Endothelial cell of umbilical vein (primary cell): ENCODE data around the gene KRTAP12-3. TPM values are rescaled to one million over a fixed set of nuclear protein-coding genes. Genes with fewer than 3 reads are reported as not detected.

Source experiments
- BruUV-seq: library from RNA; stranded (reverse); fragments of 400-500 nt; replicated peaks from 2 replicates; lab custom pipeline; 2021; lab: Mats Ljungman, UMichigan
- CTCF ChIA-PET: fragments of 300-600, 350-600 bp; sonication (Branson Sonifier 250); formaldehyde crosslinking; loops from one replicate; lab custom pipeline; 2021; ENCODE audit warnings: antibody characterized with exemption, inconsistent platforms; lab: Charles Lee
- POLR2A ChIA-PET: fragments of 300-600, 350-600 bp; sonication (Branson Sonifier 250); formaldehyde crosslinking; loops from one replicate; lab custom pipeline; 2021; ENCODE audit warnings: antibody characterized with exemption, inconsistent platforms; lab: Charles Lee
- DNase-seq: peaks from one replicate; pipeline ENCODE4 v3.0.0-alpha.2; 2011; ENCODE audit warnings: low read depth, low spot score
- FAIRE-seq: peaks from 2 replicates; lab custom pipeline; 2011; peaks lifted over from hg19 to GRCh38; lab: Jason Lieb, UNC
- H2AFZ ChIP-seq: 2 replicates; pipeline ENCODE4 v1.6.0; 2012; ENCODE audit warnings: low read depth, low read length, control low read depth, inconsistent platforms
- H3K27ac ChIP-seq: 2 replicates; pipeline ENCODE4 v1.5.1; 2011; ENCODE audit warnings: low read depth, mild to moderate bottlenecking, control low read depth, low read length, moderate library complexity; ENCODE audit not compliant: insufficient read depth
- H3K27me3 ChIP-seq, 2 experiments: 2 replicates each; pipeline versions ENCODE4 v1.6.0 to v1.6.1; 2011; ENCODE audit warnings: low read length in 2 of 2, mixed read lengths in 1 of 2; ENCODE audit not compliant: control insufficient read depth in 2 of 2, insufficient read depth in 2 of 2
- H3K36me3 ChIP-seq, 2 experiments: 2 replicates in 1 of 2; 3 replicates in 1 of 2; pipeline ENCODE4 v1.5.1; 2011; ENCODE audit warnings: low read length in 2 of 2, mild to moderate bottlenecking in 1 of 2, moderate library complexity in 1 of 2; ENCODE audit not compliant: control insufficient read depth in 2 of 2, insufficient read depth in 2 of 2; ENCODE audit errors: extremely low read depth in 1 of 2
- H3K4me1 ChIP-seq: 3 replicates; pipeline ENCODE4 v1.5.1; 2011; ENCODE audit warnings: mild to moderate bottlenecking, low read length; ENCODE audit not compliant: control insufficient read depth, insufficient read depth; ENCODE audit errors: extremely low read depth
- H3K4me2 ChIP-seq: 2 replicates; pipeline ENCODE4 v1.6.1; 2011; ENCODE audit warnings: low read length, control low read depth, mixed read lengths; ENCODE audit not compliant: insufficient read depth
- H3K4me3 ChIP-seq, 3 experiments: fragments of 200-600 bp in 1 of 3; sonication (generic), shearing (Covaris generic) in 1 of 3; replicated peaks in 1 of 3; 2 replicates each; pipeline ENCODE4 v1.5.1; 2011 to 2016; ENCODE audit warnings: control low read depth in 3 of 3, low read length in 3 of 3, mild to moderate bottlenecking in 2 of 3, inconsistent platforms in 1 of 3, low read depth in 1 of 3, moderate library complexity in 1 of 3; ENCODE audit not compliant: insufficient read depth in 1 of 3
- H3K79me2 ChIP-seq: 2 replicates; pipeline ENCODE4 v1.6.0; 2012; ENCODE audit warnings: low read length, inconsistent platforms; ENCODE audit not compliant: control insufficient read depth, insufficient read depth
- H3K9ac ChIP-seq: replicated peaks from 2 replicates; pipeline ENCODE3; 2011; ENCODE audit warnings: low read length, control low read depth; ENCODE audit not compliant: insufficient read depth; ENCODE audit errors: extremely low read depth
- H3K9me1 ChIP-seq: replicated peaks from 3 replicates; pipeline ENCODE4 v1.6.0; 2011; ENCODE audit warnings: mild to moderate bottlenecking, low read length; ENCODE audit not compliant: control insufficient read depth, insufficient read depth; ENCODE audit errors: extremely low read depth
- H3K9me3 ChIP-seq: replicated peaks from 2 replicates; pipeline ENCODE4 v1.5.1; 2012; ENCODE audit warnings: low read length, inconsistent platforms; ENCODE audit not compliant: control insufficient read depth, insufficient read depth
- H4K20me1 ChIP-seq: replicated peaks from 2 replicates; pipeline ENCODE3; 2011; ENCODE audit warnings: mild to moderate bottlenecking, low read length; ENCODE audit not compliant: control insufficient read depth, insufficient read depth; ENCODE audit errors: extremely low read depth
- EZH2 ChIP-seq: IDR thresholded peaks from 2 replicates; pipeline ENCODE4 v1.6.1; 2012; ENCODE audit warnings: borderline replicate concordance, low read depth, mild to moderate bottlenecking, moderate library complexity, low read length, inconsistent platforms; ENCODE audit not compliant: severe bottlenecking
- FOS ChIP-seq: IDR thresholded peaks from 2 replicates; pipeline ENCODE4 v1.6.1; 2011; ENCODE audit warnings: mild to moderate bottlenecking, low read length, moderate library complexity, borderline replicate concordance; ENCODE audit not compliant: insufficient read depth
- GATA2 ChIP-seq: IDR thresholded peaks from 2 replicates; pipeline ENCODE4 v1.7.0; 2011; ENCODE audit warnings: low read depth, mild to moderate bottlenecking, moderate library complexity, mixed read lengths, low read length; ENCODE audit not compliant: insufficient read length, insufficient read depth
- JUN ChIP-seq: IDR thresholded peaks from 2 replicates; pipeline ENCODE4 v1.6.1; 2011; ENCODE audit warnings: borderline replicate concordance, low read depth; ENCODE audit not compliant: insufficient read length, insufficient read depth
- MAX ChIP-seq: IDR thresholded peaks from 2 replicates; pipeline ENCODE4 v1.6.1; 2011; ENCODE audit not compliant: insufficient read depth, insufficient read length
- MYC ChIP-seq: IDR thresholded peaks from one replicate; pipeline ENCODE4 v1.6.1; 2011; ENCODE audit warnings: mild to moderate bottlenecking, low read depth, low read length
- POLR2A ChIP-seq: IDR thresholded peaks from 2 replicates; pipeline ENCODE4 v1.6.1; 2012; ENCODE audit warnings: low read depth, mild to moderate bottlenecking, control low read depth, low read length
- POLR2AphosphoS5 ChIP-seq: IDR thresholded peaks from 2 replicates; pipeline ENCODE4 v1.6.1; 2012; ENCODE audit warnings: low read depth, mild to moderate bottlenecking, control low read depth, low read length, moderate library complexity; ENCODE audit not compliant: insufficient read depth
- dilution Hi-C: fragments of 300-500 bp; cut with MboI; formaldehyde crosslinking; loops from one replicate; pipeline ENCODE4 v1.15.0; 2019; ENCODE audit warnings: low sequenced_read_pairs; ENCODE audit not compliant: extremely low pct_ligation_motif_present
- intact Hi-C: fragments of 100-400 bp; cut with micrococcal nuclease; formaldehyde crosslinking; loops from one replicate; pipeline ENCODE4 v1.10.0; 2022
- polyA plus RNA-seq, 4 experiments: library from polyadenylated mRNA; depleted of rRNA in 3 of 4; stranded (reverse) in 3 of 4; unstranded in 1 of 4; fragments of >200 nt; gene quantifications; 2 replicates each; pipeline versions ENCODE4 v1.2.1 to v1.2.3, GENCODE V29; 2011 to 2012; ENCODE audit warnings: missing spikeins in 1 of 4
- total RNA-seq: library from RNA; stranded (reverse); gene quantifications from 2 replicates; pipeline ENCODE4 v1.2.3, GENCODE V29; 2021
- TF ChIP-seq, protein P1 (sequence below), 2 donors: IDR thresholded peaks; 1 replicate in 1 of 2; 2 replicates in 1 of 2; pipeline ENCODE4 v1.5.1; 2011; ENCODE audit warnings: low read length in 2 of 2, mild to moderate bottlenecking in 2 of 2, moderate library complexity in 2 of 2, control low read depth in 1 of 2, inconsistent platforms in 1 of 2, low read depth in 1 of 2; ENCODE audit not compliant: insufficient read depth in 1 of 2; ENCODE audit errors: extremely low read depth in 1 of 2

The KRTAP12-3 gene
- total and polyA plus RNA-seq, 2 donors (not counting 3 experiments of a cell fraction or from before 2014, with no cell fraction given): not detected

GRCh38 chr21:44692798-44693512 lies 35.2 kb downstream of the KRTAP12-3 start:
- Histone ChIP-seq H3K4me2 (no peak overlapping the region), H4K20me1 (no peaks in the 10 kb centered on the region), H3K9me3 (no peaks in the 10 kb centered on the region), H3K9ac (no peak overlapping the region), H3K27ac (no peak overlapping the region), H3K9me1 (no peaks in the 10 kb centered on the region), H3K4me1 (no peaks in the 10 kb centered on the region), H3K36me3 (no peaks in the 10 kb centered on the region), H3K27me3 (peaks cover 10 to 23% of the 10 kb centered on the region in 2 experiments), H2AFZ (no peak overlapping the region), H3K79me2 (no peaks in the 10 kb centered on the region), H3K4me3 (no peak overlapping the region)
- TF ChIP-seq POLR2AphosphoS5 (no peak), MAX (no peak), MYC (no peak), GATA2 (no peak), POLR2A (no peak), EZH2 (no peak), FOS (no peak), JUN (no peak)
- TF ChIP-seq, protein P1, sequence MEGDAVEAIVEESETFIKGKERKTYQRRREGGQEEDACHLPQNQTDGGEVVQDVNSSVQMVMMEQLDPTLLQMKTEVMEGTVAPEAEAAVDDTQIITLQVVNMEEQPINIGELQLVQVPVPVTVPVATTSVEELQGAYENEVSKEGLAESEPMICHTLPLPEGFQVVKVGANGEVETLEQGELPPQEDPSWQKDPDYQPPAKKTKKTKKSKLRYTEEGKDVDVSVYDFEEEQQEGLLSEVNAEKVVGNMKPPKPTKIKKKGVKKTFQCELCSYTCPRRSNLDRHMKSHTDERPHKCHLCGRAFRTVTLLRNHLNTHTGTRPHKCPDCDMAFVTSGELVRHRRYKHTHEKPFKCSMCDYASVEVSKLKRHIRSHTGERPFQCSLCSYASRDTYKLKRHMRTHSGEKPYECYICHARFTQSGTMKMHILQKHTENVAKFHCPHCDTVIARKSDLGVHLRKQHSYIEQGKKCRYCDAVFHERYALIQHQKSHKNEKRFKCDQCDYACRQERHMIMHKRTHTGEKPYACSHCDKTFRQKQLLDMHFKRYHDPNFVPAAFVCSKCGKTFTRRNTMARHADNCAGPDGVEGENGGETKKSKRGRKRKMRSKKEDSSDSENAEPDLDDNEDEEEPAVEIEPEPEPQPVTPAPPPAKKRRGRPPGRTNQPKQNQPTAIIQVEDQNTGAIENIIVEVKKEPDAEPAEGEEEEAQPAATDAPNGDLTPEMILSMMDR (IDR thresholded peaks at IDR 0.05; ENCODE audit: extremely low read depth in 1 of 2, insufficient read depth in 1 of 2, low read depth in 1 of 2, low read length in 2 of 2): no peak
- DNase-seq (no peak), FAIRE-seq (no peak)
- ChIA-PET POLR2A (no interaction called here), CTCF (interaction anchor here (1.1 to 2.0 kb wide), 2 partner anchors 16 to 101 kb away, joined by 4 to 7 read pairs; no protein-coding TSS in a partner anchor)
- dilution Hi-C loops: no loop called here
- intact Hi-C loops: no loop called here
- no TSS peak for BruUV-seq
